Measurements from ENCODE around the gene ZBTB20.
A peak's percentile ranks its signal among the peaks of the same experiment; 100 is the strongest.

Gene ZBTB20

GRCh38 chr3:114494498-114494897, 652.6 kb downstream of the ZBTB20 start:
- Mint-ChIP-seq H3K27ac (no peak overlapping the region), H3K9me3 (no peaks in the 10 kb centered on the region), H3K4me3 (no peak overlapping the region), H3K27me3 (no peaks in the 10 kb centered on the region), H3K4me1 (peaks cover 6% of the 10 kb centered on the region), H3K36me3 (peaks cover 6% of the 10 kb centered on the region)
- ATAC-seq, result no peak

- ATAC-seq, result no peak
- H3K27ac Mint-ChIP-seq, result no peak overlapping the region
- H3K9me3 Mint-ChIP-seq, result no peaks in the 10 kb centered on the region
- peaks cover 6% of the 10 kb centered on the region for H3K4me1 Mint-ChIP-seq
- H3K4me3 Mint-ChIP-seq, result no peak overlapping the region
- no peaks in the 10 kb centered on the region for H3K27me3 Mint-ChIP-seq
- H3K36me3 Mint-ChIP-seq, result no peaks in the 10 kb centered on the region
These were observed 656.3 kb downstream of the ZBTB20 start for GRCh38 chr3:114490829-114491228.

DNA sequence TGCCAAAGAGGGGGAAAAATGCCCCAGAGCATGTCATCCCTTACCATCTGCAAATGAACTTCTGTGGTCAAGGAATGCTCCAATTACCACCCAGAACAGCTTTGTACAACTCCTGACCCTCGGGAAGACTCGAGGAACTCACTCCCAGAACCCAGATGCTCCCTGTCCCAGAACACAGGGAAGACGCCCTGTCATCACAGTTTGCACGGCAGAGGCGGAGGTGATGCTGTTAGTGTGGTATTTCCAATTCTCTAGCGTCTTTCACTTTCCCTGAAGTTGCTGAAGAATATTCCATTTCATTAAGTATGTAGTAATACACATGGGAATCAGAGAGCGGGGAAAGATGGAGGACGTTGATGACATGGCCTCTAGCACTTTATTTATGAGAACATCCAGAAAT, 659.6 kb downstream of the ZBTB20 start:
- no peak for ATAC-seq
- Mint-ChIP-seq H3K9me3 (no peaks in the 10 kb centered on the region), H3K27ac (no peak overlapping the region), H3K4me3 (no peak overlapping the region), H3K27me3 (no peaks in the 10 kb centered on the region), H3K4me1 (no peaks in the 10 kb centered on the region), H3K36me3 (no peaks in the 10 kb centered on the region)

DNA sequence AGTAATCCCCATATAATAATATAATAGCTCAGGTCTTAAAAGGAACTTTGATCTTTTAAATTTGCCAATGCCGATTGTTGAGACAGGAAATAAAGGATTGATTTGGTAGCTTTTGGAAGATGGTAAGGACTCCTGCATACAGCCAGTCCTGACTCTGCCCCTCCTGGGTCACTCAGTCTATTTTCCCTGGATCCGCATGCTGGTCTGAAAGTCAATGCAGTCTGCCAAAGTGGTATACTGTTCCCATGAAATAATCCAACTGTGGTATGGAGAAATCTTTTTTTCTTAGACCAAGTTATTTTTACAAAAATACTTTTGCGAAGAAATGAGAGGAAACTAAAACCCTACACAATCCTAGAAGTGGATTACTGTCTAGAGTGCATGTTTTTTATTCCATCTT, 662.2 kb downstream of the ZBTB20 start:
- Mint-ChIP-seq H3K27me3 (no peaks in the 10 kb centered on the region), H3K9me3 (no peaks in the 10 kb centered on the region), H3K27ac (no peak overlapping the region), H3K4me3 (no peak overlapping the region), H3K4me1 (peaks cover 12% of the 10 kb centered on the region), H3K36me3 (no peaks in the 10 kb centered on the region)
- no peak for ATAC-seq

DNA sequence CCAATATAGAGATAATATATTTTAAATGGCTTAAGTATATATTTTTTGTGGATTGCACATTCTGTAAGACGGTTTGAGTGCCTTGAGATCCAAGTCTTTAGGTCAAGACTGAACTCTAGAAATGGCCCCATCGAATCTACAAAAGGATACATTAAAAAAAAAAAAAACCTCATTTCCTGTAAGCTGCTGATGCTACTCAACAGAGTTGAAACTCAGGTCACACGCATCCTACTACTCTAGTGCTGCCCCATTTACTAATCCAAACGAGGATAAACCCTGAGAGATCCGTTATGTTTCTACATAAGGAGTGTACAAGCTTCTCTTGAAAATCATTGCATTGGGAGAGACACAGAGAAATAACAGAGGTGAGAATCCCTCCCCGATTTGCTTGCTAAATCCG, 666.0 kb downstream of the ZBTB20 start:
- Mint-ChIP-seq H3K27ac (no peak overlapping the region), H3K9me3 (no peaks in the 10 kb centered on the region), H3K27me3 (no peaks in the 10 kb centered on the region), H3K4me3 (no peak overlapping the region), H3K36me3 (no peaks in the 10 kb centered on the region), H3K4me1 (peaks cover 12% of the 10 kb centered on the region)
- no peak for ATAC-seq

- Mint-ChIP-seq H3K4me3 (no peak overlapping the region), H3K4me1 (peaks cover 12% of the 10 kb centered on the region), H3K27me3 (no peaks in the 10 kb centered on the region), H3K9me3 (no peaks in the 10 kb centered on the region), H3K27ac (no peak overlapping the region), H3K36me3 (no peaks in the 10 kb centered on the region)
- no peak for ATAC-seq
These were observed 666.6 kb downstream of the ZBTB20 start for GRCh38 chr3:114480442-114480841.

DNA sequence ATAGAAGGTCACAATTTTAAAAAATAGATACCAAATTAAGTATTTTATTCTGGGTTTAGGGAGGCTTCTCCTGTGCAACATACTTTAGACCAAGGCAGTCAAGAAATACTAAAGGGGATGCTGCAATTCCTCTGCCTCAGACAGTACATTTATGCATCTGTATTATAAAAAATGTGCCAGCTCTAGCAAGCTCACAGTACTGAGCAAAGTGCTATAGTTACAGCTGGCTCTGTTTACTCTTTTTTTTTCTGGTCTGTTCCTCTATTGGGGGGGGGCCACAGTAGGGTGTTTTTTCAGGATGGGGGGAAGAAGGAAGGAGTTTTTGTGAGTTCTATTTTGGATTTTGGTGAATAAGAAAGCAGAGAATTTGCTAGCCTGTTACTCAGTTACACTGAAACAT, 668.3 kb downstream of the ZBTB20 start:
- Mint-ChIP-seq H3K27me3 (no peaks in the 10 kb centered on the region), H3K27ac (no peak overlapping the region), H3K9me3 (peaks cover 7% of the 10 kb centered on the region), H3K4me1 (peaks cover 12% of the 10 kb centered on the region), H3K4me3 (no peak overlapping the region), H3K36me3 (peaks cover 11% of the 10 kb centered on the region)
- ATAC-seq, result no peak

GRCh38 chr3:114476511-114476910, 670.6 kb downstream of the ZBTB20 start:
- Mint-ChIP-seq H3K36me3 (peaks cover 15% of the 10 kb centered on the region), H3K27me3 (no peaks in the 10 kb centered on the region), H3K9me3 (peaks cover 10% of the 10 kb centered on the region), H3K27ac (no peak overlapping the region), H3K4me3 (no peak overlapping the region), H3K4me1 (peaks cover 5% of the 10 kb centered on the region)
- ATAC-seq, result no peak

DNA sequence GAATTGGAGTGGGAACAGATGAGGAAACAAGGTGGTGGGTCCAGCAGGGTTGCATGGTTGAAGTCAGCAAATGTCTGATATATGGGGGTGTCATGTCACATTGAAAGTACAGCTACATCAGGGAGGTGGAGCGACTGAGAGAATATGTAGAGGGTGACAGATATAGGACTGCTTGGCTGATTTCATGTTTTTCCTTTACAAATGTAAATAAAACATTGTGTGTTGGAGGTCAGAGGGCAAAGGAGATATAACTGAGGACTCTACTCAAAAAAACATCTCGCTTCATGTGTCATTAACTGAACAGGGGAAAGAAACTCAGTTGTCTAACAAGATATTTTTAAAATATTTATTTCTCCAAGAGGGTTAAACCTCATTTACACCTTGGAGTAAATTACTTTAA, 675.6 kb downstream of the ZBTB20 start:
- Mint-ChIP-seq H3K27ac (peak overlapping the region; percentile 13), H3K36me3 (peaks cover 15% of the 10 kb centered on the region), H3K4me3 (no peak overlapping the region), H3K9me3 (peaks cover 10% of the 10 kb centered on the region), H3K27me3 (no peaks in the 10 kb centered on the region), H3K4me1 (peaks cover 6% of the 10 kb centered on the region)
- ATAC-seq, result no peak

GRCh38 chr3:114469070-114469469, 678.0 kb downstream of the ZBTB20 start:
- H3K4me3 Mint-ChIP-seq, result no peak overlapping the region
- H3K27ac Mint-ChIP-seq, result no peak overlapping the region
- ATAC-seq, result no peak
- H3K4me1 Mint-ChIP-seq, result peaks cover 13% of the 10 kb centered on the region
- H3K9me3 Mint-ChIP-seq, result peaks cover 3% of the 10 kb centered on the region
- H3K36me3 Mint-ChIP-seq, result peaks cover 6% of the 10 kb centered on the region
- H3K27me3 Mint-ChIP-seq, result no peaks in the 10 kb centered on the region

DNA sequence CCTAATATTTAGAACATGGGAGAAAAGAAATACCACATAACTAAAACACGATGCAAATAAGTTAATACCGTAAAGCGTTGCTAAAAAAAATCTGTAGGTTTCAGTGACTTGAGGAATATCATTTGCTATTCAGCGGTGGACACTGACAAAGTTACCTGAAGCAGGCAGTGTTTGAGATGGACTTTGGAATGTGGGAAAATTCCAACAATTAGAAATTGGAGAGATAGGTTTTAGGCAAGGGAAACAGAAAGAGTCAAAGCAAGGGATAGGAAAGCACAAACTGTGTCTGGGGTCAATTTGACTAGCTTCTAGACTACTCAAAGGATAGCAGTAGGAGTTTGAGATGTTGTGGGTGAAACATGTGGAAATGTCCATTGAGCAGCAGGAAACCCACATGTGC, 680.3 kb downstream of the ZBTB20 start:
- H3K4me3 Mint-ChIP-seq, result no peak overlapping the region
- H3K4me1 Mint-ChIP-seq, result peaks cover 13% of the 10 kb centered on the region
- H3K27ac Mint-ChIP-seq, result no peak overlapping the region
- no peaks in the 10 kb centered on the region for H3K27me3 Mint-ChIP-seq
- H3K9me3 Mint-ChIP-seq, result no peaks in the 10 kb centered on the region
- no peak for ATAC-seq
- no peaks in the 10 kb centered on the region for H3K36me3 Mint-ChIP-seq

GRCh38 chr3:114466251-114466650, 680.8 kb downstream of the ZBTB20 start:
- Mint-ChIP-seq H3K36me3 (no peaks in the 10 kb centered on the region), H3K27me3 (no peaks in the 10 kb centered on the region), H3K27ac (no peak overlapping the region), H3K4me3 (no peak overlapping the region), H3K9me3 (no peaks in the 10 kb centered on the region), H3K4me1 (peaks cover 10% of the 10 kb centered on the region)
- no peak for ATAC-seq

GRCh38 chr3:114464548-114464947, 682.5 kb downstream of the ZBTB20 start:
- Mint-ChIP-seq H3K27ac (peak overlapping the region; percentile 49), H3K4me1 (peaks cover 22% of the 10 kb centered on the region)

GRCh38 chr3:114462750-114463149, 684.3 kb downstream of the ZBTB20 start:
- H3K4me3 Mint-ChIP-seq, result no peak overlapping the region
- no peak for ATAC-seq
- no peaks in the 10 kb centered on the region for H3K36me3 Mint-ChIP-seq
- H3K9me3 Mint-ChIP-seq, result no peaks in the 10 kb centered on the region
- H3K27ac Mint-ChIP-seq, result no peak overlapping the region
- peaks cover 37% of the 10 kb centered on the region for H3K4me1 Mint-ChIP-seq
- no peaks in the 10 kb centered on the region for H3K27me3 Mint-ChIP-seq

More at GRCh38 chr3:114464548-114464947, 682.5 kb downstream of the ZBTB20 start:
- H3K27me3 Mint-ChIP-seq, result no peaks in the 10 kb centered on the region
- no peaks in the 10 kb centered on the region for H3K9me3 Mint-ChIP-seq
- peak; percentile 93 for ATAC-seq
- no peak overlapping the region for H3K4me3 Mint-ChIP-seq
- no peaks in the 10 kb centered on the region for H3K36me3 Mint-ChIP-seq

GRCh38 chr3:114460459-114460858, 686.6 kb downstream of the ZBTB20 start:
- no peaks in the 10 kb centered on the region for H3K9me3 Mint-ChIP-seq
- peak overlapping the region; percentile 66 for H3K27ac Mint-ChIP-seq
- peak overlapping the region; percentile 34 for H3K4me3 Mint-ChIP-seq
- H3K27me3 Mint-ChIP-seq, result no peaks in the 10 kb centered on the region
- no peaks in the 10 kb centered on the region for H3K36me3 Mint-ChIP-seq
- peak; percentile 54 for ATAC-seq
- H3K4me1 Mint-ChIP-seq, result peaks cover 38% of the 10 kb centered on the region

GRCh38 chr3:114456742-114457141, 690.3 kb downstream of the ZBTB20 start:
- no peak overlapping the region for H3K27ac Mint-ChIP-seq
- no peaks in the 10 kb centered on the region for H3K27me3 Mint-ChIP-seq
- H3K36me3 Mint-ChIP-seq, result no peaks in the 10 kb centered on the region
- no peaks in the 10 kb centered on the region for H3K9me3 Mint-ChIP-seq
- peak; percentile 81 for ATAC-seq
- H3K4me1 Mint-ChIP-seq, result peaks cover 39% of the 10 kb centered on the region
- no peak overlapping the region for H3K4me3 Mint-ChIP-seq

DNA sequence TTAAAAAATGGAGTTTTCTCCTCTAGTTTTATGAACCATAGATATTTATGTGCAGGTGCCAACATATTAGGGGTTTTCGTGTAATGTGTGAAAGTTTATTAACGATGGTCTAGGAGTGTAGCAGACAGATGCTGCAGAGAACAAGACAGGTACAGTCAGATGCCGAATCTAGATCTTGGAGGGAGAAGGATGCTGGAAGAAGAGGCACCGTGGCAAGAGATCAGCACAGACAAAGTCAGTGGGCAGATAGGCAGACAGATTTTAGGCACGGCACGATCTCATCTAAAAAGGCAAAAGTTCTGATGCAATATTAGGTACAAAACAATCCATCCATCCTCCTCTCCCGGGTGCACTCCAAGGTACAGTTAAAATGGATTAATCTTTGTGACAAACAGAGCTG, 691.7 kb downstream of the ZBTB20 start:
- Mint-ChIP-seq H3K4me1 (peaks cover 45% of the 10 kb centered on the region), H3K36me3 (no peaks in the 10 kb centered on the region), H3K27me3 (no peaks in the 10 kb centered on the region), H3K4me3 (no peak overlapping the region), H3K9me3 (no peaks in the 10 kb centered on the region), H3K27ac (no peak overlapping the region)
- no peak for ATAC-seq
